Mucosa of rectum (tissue), 2 donors: Measurements from ENCODE around the gene MEX3A.
A peak's percentile ranks its signal among the peaks of the same experiment; 100 is the strongest.

Experiments
- H3K27ac ChIP-seq, 2 donors: one replicate each; pipeline ENCODE4 v1.7.0; 2013; ENCODE audit warnings: inconsistent platforms in 2 of 2, low read depth in 2 of 2, low read length in 2 of 2
- H3K27me3 ChIP-seq, 2 donors: one replicate each; pipeline ENCODE4 v1.7.0; 2013; ENCODE audit warnings: low read length in 2 of 2; ENCODE audit not compliant: control insufficient read depth in 2 of 2, insufficient read depth in 2 of 2
- H3K36me3 ChIP-seq, 2 donors: one replicate each; pipeline ENCODE4 v1.7.0; 2013; ENCODE audit warnings: low read length in 2 of 2; ENCODE audit not compliant: control insufficient read depth in 2 of 2, insufficient read depth in 2 of 2
- H3K4me1 ChIP-seq, 2 donors: one replicate each; pipeline ENCODE4 v1.7.0; 2013; ENCODE audit warnings: low read length in 2 of 2, mild to moderate bottlenecking in 1 of 2; ENCODE audit not compliant: control insufficient read depth in 2 of 2, insufficient read depth in 2 of 2
- H3K4me3 ChIP-seq, 2 donors: one replicate each; pipeline ENCODE4 v1.7.0; 2013; ENCODE audit warnings: low read length in 2 of 2
- H3K9ac ChIP-seq, 2 donors: one replicate each; pipeline ENCODE4 v1.7.0; 2013; ENCODE audit warnings: low read length in 2 of 2, low read depth in 1 of 2, mild to moderate bottlenecking in 1 of 2
- H3K9me3 ChIP-seq, 2 donors: one replicate each; pipeline ENCODE4 v1.7.0; 2013; ENCODE audit warnings: low read length in 2 of 2; ENCODE audit not compliant: control insufficient read depth in 2 of 2
- donor health status: healthy.
- donor health status: Normal muscosa, but diverticular disease.

The MEX3A gene

DNA sequence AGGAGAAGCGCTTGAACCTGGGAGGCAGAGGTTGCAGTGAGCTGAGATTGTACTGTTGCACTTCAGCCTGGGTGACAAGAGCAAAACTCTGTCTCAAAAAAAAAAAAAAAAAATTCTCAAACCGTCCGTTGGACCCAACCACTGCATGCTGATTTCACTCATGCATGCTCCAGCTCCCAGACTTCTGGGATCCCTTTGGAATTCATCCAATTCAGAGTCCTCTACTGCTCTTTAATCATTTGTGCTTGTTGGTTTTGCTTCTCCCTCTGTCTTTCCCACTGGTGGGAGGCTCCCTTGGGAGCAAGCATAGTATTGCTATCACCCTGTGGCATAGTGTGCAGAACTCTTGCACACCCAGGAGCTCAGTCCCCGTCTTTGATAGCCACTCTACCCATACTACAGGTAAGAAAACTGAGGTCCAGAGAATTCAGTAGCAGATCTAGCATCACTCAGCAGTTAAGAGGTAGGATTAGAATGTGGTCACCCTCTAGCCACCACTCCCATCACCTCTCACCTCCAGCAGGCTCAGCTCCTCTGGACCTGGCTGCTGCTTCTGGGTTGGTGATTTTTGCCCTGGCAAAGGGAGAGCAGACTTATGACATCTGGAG, 29.2 kb upstream of the MEX3A start:
- no peaks in the 10 kb centered on the region for H3K27me3 ChIP-seq
- no peak overlapping the region for H3K4me3 ChIP-seq
- no peaks in the 10 kb centered on the region for H3K9me3 ChIP-seq
- H3K4me1 ChIP-seq = peaks cover 10 to 12% of the 10 kb centered on the region in 2 donors
- H3K27ac ChIP-seq = no peak overlapping the region
- peaks cover 0 to 2% of the 10 kb centered on the region in 2 donors for H3K36me3 ChIP-seq
- H3K9ac ChIP-seq = no peak overlapping the region

DNA sequence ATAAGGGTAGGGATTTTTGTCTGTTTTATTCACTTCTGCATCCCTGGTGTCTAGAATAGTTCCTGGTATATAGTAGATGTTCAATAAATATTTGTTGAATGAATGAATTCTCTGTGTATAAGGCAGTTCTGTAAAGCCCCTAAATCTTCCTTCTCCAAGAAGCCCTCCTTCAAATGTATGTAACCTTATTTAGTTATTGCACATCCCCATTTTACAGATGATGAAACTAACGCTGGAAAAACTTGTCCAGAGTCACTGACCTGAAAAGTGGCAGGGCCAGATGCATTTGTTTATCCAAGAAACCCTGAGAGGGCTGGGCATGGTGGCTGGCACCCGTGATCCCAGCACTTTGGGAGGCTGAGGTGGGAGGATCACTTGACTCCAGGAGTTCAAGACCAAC, 28.0 kb upstream of the MEX3A start:
- no peak overlapping the region for H3K9ac ChIP-seq
- H3K27ac ChIP-seq = no peak overlapping the region
- peaks cover 15 to 21% of the 10 kb centered on the region in 2 donors for H3K4me1 ChIP-seq
- H3K27me3 ChIP-seq = no peaks in the 10 kb centered on the region
- no peaks in the 10 kb centered on the region for H3K9me3 ChIP-seq
- H3K36me3 ChIP-seq = no peaks in the 10 kb centered on the region
- no peak overlapping the region for H3K4me3 ChIP-seq

DNA sequence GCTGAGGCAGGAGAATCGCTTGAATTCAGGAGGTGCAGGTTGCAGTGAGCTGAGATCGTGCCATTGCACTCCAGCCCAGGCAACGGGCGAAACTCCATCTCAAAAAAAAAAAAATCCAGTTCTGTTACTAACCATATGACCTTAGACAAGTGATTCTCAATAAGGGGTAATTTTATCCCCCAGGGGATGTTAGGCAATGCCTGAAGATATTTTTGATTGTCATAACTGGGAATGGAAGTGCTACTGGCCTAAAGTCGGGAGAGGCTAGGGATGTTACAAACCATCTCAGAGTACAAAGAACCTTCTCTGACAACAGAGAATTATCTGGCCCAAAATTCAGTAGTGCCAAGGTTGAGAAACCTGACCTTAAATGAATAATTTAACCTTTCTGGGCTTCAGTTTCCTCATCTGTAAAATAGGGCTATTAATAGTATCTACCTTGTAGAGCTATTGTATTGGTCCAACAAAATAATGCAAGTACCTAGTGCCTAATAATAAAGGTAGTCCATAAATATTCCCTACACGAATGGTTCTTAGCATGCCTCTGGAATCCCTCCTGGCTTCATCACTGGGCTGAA, 26.5 kb upstream of the MEX3A start:
- no peak overlapping the region for H3K9ac ChIP-seq
- H3K9me3 ChIP-seq = no peaks in the 10 kb centered on the region

DNA sequence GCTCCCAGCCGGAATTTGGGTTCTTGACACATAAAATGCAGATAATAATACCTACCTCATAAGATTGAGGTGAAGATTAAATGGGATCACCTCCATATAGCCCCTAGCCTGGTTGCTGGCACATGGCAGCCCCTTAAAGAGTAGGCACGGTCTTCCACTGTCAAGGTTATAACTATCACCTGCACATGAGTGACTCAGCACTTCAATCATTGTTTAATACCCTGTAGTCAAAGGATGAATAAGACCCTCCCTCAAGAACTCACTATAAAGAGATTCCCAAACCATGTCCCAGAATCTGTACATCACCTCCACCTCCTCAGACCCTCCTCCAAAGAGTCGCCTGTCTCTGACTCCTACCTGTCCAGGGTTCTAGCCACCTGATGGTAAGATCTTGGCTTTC, 25.8 kb upstream of the MEX3A start:
- Histone ChIP-seq H3K27ac (no peak overlapping the region), H3K9ac (no peak overlapping the region)

More for the DNA sequence above, 26.5 kb upstream of the MEX3A start:
- Histone ChIP-seq H3K4me1 (peaks cover 23 to 30% of the 10 kb centered on the region in 2 donors), H3K27me3 (no peaks in the 10 kb centered on the region), H3K36me3 (no peaks in the 10 kb centered on the region), H3K27ac (no peak overlapping the region), H3K4me3 (no peak overlapping the region)

DNA sequence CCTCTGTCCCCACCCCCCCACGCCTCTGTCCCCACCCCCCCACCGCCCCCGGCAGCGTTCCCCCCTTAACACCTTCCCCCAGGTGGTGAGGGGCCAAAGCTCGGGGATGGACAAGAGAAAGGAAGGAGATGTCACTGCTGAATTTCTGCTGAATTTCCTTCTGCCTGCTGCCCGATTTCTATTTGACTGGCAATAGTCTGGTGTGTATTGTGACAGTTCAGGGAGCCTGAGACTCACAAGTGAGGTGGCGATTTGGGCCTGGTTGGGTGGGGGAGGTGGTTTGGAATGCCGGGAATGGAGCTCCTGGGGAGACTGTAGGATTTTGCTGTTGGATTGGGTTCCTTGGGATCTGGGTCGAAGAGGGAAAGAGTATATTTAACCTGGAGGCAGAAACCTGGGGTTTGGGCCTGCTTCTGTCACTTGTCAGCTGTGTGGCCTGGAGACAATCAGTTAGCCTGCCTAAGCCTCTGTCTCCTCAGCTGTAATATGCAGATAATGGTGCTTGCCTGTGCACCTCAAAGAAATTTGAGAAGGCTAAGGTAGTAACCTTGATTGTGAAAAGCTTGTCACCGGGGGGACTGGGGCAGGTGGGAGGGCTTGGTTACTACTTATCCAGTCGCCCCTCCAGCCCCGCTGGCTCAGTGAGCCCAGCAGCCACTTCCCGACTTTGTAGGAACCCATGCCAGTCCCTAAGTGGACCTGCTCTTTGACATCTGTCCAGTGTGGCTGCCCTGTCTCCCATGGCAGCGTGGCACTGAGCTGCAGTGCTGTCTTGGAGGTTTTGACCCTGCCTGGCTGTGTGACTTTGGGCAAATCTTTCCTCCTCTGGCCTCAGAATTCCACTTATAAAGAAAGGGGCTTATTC, 24.6 kb upstream of the MEX3A start:
- Histone ChIP-seq H3K4me1 (peaks cover 42 to 47% of the 10 kb centered on the region in 2 donors), H3K27ac (peak overlapping the region; percentile 96 to 98), H3K36me3 (no peaks in the 10 kb centered on the region), H3K9ac (peak overlapping the region; percentile 56 to 77), H3K9me3 (no peaks in the 10 kb centered on the region), H3K27me3 (no peaks in the 10 kb centered on the region), H3K4me3 (peak overlapping the region in 1 of 2 donors; percentile 57)

More for the DNA sequence above, 25.8 kb upstream of the MEX3A start:
- Histone ChIP-seq H3K27me3 (no peaks in the 10 kb centered on the region), H3K9me3 (no peaks in the 10 kb centered on the region), H3K4me1 (peaks cover 30 to 35% of the 10 kb centered on the region in 2 donors), H3K4me3 (no peak overlapping the region), H3K36me3 (no peaks in the 10 kb centered on the region)

DNA sequence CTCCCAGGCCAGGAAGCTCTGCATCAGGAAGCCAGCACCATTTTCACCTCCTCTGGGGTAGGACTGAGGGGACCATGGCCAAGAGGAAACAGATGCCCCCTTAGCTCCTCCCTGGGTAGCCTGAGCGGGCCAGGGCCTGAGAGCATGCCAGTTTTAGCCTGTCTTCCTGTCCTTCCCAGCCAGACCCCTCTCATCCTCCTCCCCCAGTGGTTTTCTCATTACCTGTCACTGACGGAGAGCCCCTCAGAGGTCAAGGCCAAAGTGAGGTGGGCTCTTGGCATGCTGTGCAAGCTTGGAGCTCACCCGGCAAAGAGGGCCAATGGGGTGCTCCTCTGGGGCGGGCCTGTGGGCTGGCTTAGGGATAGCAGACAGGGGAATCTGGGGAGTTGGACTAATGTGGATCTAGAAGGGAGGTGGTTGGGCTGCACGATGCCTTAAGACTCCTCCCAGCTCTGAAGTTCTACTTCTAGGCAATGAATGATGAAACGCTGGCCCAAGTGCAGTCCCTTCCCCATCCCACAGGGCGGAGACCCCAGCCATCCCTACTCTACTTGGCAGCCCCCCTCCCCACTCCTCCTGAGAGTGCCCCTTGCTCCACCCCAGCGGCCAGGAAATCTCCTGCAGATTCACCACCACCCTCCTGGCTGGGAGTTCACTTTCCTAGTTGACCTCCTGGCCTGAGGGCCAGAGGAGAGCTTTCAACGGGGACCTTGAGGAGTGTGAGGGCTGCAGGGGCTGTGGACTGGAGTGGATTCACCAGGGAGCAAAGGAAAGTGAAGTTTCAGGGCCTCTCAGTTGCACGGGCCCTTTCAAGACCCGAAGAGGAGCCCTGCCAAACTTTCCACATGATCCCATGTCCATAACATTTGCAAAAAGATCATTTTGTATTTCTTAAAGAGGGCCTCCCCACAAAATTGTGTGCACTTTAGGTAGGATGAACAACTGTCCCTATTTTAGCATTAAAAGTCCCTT, 22.9 kb upstream of the MEX3A start:
- H3K27me3 ChIP-seq = no peaks in the 10 kb centered on the region
- peak overlapping the region; percentile 93 to 98 for H3K27ac ChIP-seq
- H3K4me3 ChIP-seq = peak overlapping the region; percentile 72 to 77
- H3K36me3 ChIP-seq = no peaks in the 10 kb centered on the region
- H3K4me1 ChIP-seq = peaks cover 54 to 62% of the 10 kb centered on the region in 2 donors
- H3K9me3 ChIP-seq = no peaks in the 10 kb centered on the region
- peak overlapping the region; percentile 83 to 91 for H3K9ac ChIP-seq

GRCh38 chr1:156104065-156104810, 22.0 kb upstream of the MEX3A start:
- Histone ChIP-seq H3K27me3 (no peaks in the 10 kb centered on the region), H3K9ac (peak overlapping the region; percentile 75 to 91), H3K9me3 (no peaks in the 10 kb centered on the region), H3K27ac (peak overlapping the region; percentile 93 to 98), H3K4me3 (peak overlapping the region; percentile 9 to 14), H3K36me3 (no peaks in the 10 kb centered on the region), H3K4me1 (peaks cover 59 to 66% of the 10 kb centered on the region in 2 donors)

DNA sequence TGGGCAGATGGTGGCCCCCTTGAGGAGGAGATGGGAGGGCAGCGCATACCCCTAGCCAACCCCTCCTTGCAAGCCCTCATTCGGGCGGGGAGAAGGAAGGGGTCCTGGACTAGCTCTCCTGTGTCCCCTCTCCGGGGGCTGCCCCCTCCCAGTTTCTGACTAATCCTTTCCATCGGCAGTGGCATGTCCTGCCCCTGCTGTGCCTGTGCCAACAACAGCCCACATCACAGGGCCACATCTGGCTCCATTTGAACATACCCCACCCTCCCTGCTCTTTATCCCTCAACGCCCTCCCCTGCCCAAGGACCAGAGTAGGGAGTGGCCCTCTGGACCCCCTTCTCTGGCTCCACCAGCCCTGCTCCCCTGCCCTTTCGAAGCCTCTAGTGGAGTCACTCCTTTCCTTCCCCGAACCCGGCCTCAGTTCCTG, 21.3 kb upstream of the MEX3A start:
- Histone ChIP-seq H3K27ac (peak overlapping the region; percentile 93 to 98), H3K9ac (peak overlapping the region; percentile 50 to 55), H3K27me3 (no peaks in the 10 kb centered on the region), H3K4me3 (peak overlapping the region in 1 of 2 donors; percentile 14), H3K9me3 (no peaks in the 10 kb centered on the region), H3K36me3 (no peaks in the 10 kb centered on the region), H3K4me1 (peaks cover 59 to 66% of the 10 kb centered on the region in 2 donors)
